GM19463 (cell line): Measurements from ENCODE around the gene FAM237B.
"Not testable (repeated sequence)": the region's sequence is repeated elsewhere in the genome, so short reads cannot be mapped to it uniquely, and the experiment has no call there.

Source experiments
- ATAC-seq: cut with Tn5 transposase; IDR thresholded peaks from one replicate; pipeline ENCODE4 v1.9.1; 2021; ENCODE audit warnings: mild to moderate bottlenecking, moderate library complexity; ENCODE audit not compliant: unreplicated experiment

FAM237B gene

GRCh38 chr7:90320801-90321494 is at the start of gene FAM237B:
Gene FAM237B, minus strand, starts transcription at chr7:90321304. Its CDS starts 1,556 bp downstream, at chr7:90319748.
- ATAC-seq, result no peak

GRCh38 chr7:90351987-90352386 is 30.9 kb upstream of the FAM237B start:
- no peak for ATAC-seq

GRCh38 chr7:90350032-90350431 is 28.9 kb upstream of the FAM237B start:
- not testable (repeated sequence) for ATAC-seq

- no peak for ATAC-seq
Observed at GRCh38 chr7:90349305-90349704, 28.2 kb upstream of the FAM237B start.

- no peak for ATAC-seq
Observed at GRCh38 chr7:90347759-90348158, 26.7 kb upstream of the FAM237B start.

- peak; percentile 96 for ATAC-seq
Observed at GRCh38 chr7:90346336-90347125, 25.4 kb upstream of the FAM237B start, which contains the start of gene GTPBP10. Gene GTPBP10, plus strand, starts transcription at chr7:90346716. Its CDS starts 26 bp downstream, at chr7:90346742.

- peak; percentile 2 for ATAC-seq
Observed at GRCh38 chr7:90345595-90346335, 24.7 kb upstream of the FAM237B start.

GRCh38 chr7:90345016-90345415 is 23.9 kb upstream of the FAM237B start:
- ATAC-seq, result no peak

GRCh38 chr7:90337106-90337505 is 16.0 kb upstream of the FAM237B start:
- ATAC-seq, result no peak

GRCh38 chr7:90334926-90335325 is 13.8 kb upstream of the FAM237B start:
- ATAC-seq, result not testable (repeated sequence)

GRCh38 chr7:90334193-90334843 is 13.2 kb upstream of the FAM237B start:
- no peak for ATAC-seq

- no peak for ATAC-seq
Observed at GRCh38 chr7:90326500-90326899, 5.4 kb upstream of the FAM237B start.

- no peak for ATAC-seq
Observed at GRCh38 chr7:90322837-90323236, 1.7 kb upstream of the FAM237B start.

- ATAC-seq, result no peak
Observed at GRCh38 chr7:90320418-90320800, 695 bp downstream of the FAM237B start.

- ATAC-seq, result no peak
Observed at GRCh38 chr7:90320014-90320413, 1.1 kb downstream of the FAM237B start.

- ATAC-seq, result no peak
Observed at GRCh38 chr7:90313907-90314306, 7.2 kb downstream of the FAM237B start.

GRCh38 chr7:90312745-90313144 is 8.4 kb downstream of the FAM237B start:
- ATAC-seq, result no peak

GRCh38 chr7:90311175-90311574 is 9.9 kb downstream of the FAM237B start:
- ATAC-seq, result no peak

- no peak for ATAC-seq
Observed at GRCh38 chr7:90309872-90310271, 11.2 kb downstream of the FAM237B start.

GRCh38 chr7:90303241-90303640 is 17.9 kb downstream of the FAM237B start:
- ATAC-seq, result no peak
